GM12878 (cell line): Measurements from ENCODE around the gene SHROOM1.

Source experiments
- TF ChIP-seq, protein P1 (sequence below), 3 experiments: IDR thresholded peaks in 2 of 3; conservative IDR thresholded peaks in 1 of 3; 2 replicates each; pipeline ENCODE4 v1.5.1; 2011; ENCODE audit warnings: low read depth in 3 of 3, low read length in 3 of 3, mild to moderate bottlenecking in 3 of 3, control low read depth in 2 of 3, moderate library complexity in 2 of 3, inconsistent platforms in 1 of 3, mixed read lengths in 1 of 3; ENCODE audit not compliant: control insufficient read depth in 2 of 3, insufficient read depth in 1 of 3; ENCODE audit errors: extremely low read depth in 1 of 3
- TF ChIP-seq, protein P2 (sequence below): IDR thresholded peaks from 2 replicates; pipeline ENCODE4 v1.6.1; 2011; ENCODE audit warnings: low read depth, low read length, improper control_type of control experiment, borderline replicate concordance
- TF ChIP-seq, protein P3 (sequence below): fragments of 150-350 bp; IDR thresholded peaks from 2 replicates; pipeline ENCODE4 v1.6.1; 2014; ENCODE audit warnings: mild to moderate bottlenecking, low read depth, low read length

- TF ChIP-seq, protein P1, sequence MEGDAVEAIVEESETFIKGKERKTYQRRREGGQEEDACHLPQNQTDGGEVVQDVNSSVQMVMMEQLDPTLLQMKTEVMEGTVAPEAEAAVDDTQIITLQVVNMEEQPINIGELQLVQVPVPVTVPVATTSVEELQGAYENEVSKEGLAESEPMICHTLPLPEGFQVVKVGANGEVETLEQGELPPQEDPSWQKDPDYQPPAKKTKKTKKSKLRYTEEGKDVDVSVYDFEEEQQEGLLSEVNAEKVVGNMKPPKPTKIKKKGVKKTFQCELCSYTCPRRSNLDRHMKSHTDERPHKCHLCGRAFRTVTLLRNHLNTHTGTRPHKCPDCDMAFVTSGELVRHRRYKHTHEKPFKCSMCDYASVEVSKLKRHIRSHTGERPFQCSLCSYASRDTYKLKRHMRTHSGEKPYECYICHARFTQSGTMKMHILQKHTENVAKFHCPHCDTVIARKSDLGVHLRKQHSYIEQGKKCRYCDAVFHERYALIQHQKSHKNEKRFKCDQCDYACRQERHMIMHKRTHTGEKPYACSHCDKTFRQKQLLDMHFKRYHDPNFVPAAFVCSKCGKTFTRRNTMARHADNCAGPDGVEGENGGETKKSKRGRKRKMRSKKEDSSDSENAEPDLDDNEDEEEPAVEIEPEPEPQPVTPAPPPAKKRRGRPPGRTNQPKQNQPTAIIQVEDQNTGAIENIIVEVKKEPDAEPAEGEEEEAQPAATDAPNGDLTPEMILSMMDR (IDR thresholded peaks at IDR 0.05 in 2 of 3, conservative IDR thresholded peaks at IDR 0.05 in 1 of 3; ENCODE audit: control insufficient read depth in 2 of 3, extremely low read depth in 1 of 3, insufficient read depth in 1 of 3, low read depth in 3 of 3, low read length in 3 of 3) = no peak
- TF ChIP-seq, protein P2, sequence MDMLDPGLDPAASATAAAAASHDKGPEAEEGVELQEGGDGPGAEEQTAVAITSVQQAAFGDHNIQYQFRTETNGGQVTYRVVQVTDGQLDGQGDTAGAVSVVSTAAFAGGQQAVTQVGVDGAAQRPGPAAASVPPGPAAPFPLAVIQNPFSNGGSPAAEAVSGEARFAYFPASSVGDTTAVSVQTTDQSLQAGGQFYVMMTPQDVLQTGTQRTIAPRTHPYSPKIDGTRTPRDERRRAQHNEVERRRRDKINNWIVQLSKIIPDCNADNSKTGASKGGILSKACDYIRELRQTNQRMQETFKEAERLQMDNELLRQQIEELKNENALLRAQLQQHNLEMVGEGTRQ = no peak
- TF ChIP-seq, protein P3, sequence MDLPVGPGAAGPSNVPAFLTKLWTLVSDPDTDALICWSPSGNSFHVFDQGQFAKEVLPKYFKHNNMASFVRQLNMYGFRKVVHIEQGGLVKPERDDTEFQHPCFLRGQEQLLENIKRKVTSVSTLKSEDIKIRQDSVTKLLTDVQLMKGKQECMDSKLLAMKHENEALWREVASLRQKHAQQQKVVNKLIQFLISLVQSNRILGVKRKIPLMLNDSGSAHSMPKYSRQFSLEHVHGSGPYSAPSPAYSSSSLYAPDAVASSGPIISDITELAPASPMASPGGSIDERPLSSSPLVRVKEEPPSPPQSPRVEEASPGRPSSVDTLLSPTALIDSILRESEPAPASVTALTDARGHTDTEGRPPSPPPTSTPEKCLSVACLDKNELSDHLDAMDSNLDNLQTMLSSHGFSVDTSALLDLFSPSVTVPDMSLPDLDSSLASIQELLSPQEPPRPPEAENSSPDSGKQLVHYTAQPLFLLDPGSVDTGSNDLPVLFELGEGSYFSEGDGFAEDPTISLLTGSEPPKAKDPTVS = no peak
Observed at GRCh38 chr5:132840313-132840712, 9.9 kb upstream of the SHROOM1 start.
